GM21360 (cell line): ENCODE data around the gene CARD11.

Experiments used
- ATAC-seq: cut with Tn5 transposase; IDR thresholded peaks from one replicate; pipeline ENCODE4 v1.9.1; 2021; ENCODE audit warnings: mild to moderate bottlenecking, moderate library complexity; ENCODE audit not compliant: unreplicated experiment

CARD11 gene

GRCh38 chr7:2912684-2913439, 130.8 kb downstream of the CARD11 start:
- ATAC-seq = no peak

DNA sequence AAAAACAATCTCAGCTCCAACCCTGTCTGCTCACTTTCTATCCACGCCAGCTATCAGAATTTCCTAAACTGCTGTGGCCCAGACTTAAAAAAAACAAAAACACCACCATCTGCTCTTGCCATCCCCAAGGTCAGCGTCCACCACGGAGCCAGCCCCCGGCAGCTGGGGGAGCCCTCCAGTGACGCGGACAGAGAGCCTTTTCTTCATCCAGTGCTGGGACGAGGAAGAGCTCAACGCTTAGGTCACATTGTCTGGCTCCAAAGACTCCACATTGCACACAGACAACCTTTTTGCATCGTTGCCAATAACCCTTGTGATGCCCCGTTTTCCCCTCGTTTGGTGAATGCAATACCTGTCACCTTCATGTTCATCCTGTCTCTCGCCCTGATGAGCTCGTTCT, 132.2 kb downstream of the CARD11 start:
- no peak for ATAC-seq

- no peak for ATAC-seq
Measured at GRCh38 chr7:2909471-2910039, 134.1 kb downstream of the CARD11 start.

DNA sequence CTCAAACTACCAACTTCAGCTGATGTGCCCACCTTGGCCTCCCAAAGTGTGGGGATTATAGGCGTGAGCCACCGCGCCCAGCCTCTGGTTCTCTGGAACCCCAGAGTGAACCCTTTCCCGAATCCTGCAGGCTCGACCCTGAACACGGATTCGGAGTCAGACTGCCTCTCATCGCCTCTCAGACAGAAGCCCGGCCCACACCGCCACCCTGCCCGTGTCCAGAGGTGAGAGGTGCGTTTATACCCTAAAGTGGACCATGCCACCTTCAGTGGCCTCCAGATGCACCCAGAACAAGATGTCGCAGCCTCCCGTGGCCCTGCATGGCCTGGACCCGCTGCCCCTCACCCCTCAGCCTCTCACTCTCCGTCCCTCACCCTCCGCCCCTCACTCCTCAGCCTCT, 134.6 kb downstream of the CARD11 start:
- no peak for ATAC-seq

GRCh38 chr7:2908103-2908683, 135.5 kb downstream of the CARD11 start:
- ATAC-seq = no peak

DNA sequence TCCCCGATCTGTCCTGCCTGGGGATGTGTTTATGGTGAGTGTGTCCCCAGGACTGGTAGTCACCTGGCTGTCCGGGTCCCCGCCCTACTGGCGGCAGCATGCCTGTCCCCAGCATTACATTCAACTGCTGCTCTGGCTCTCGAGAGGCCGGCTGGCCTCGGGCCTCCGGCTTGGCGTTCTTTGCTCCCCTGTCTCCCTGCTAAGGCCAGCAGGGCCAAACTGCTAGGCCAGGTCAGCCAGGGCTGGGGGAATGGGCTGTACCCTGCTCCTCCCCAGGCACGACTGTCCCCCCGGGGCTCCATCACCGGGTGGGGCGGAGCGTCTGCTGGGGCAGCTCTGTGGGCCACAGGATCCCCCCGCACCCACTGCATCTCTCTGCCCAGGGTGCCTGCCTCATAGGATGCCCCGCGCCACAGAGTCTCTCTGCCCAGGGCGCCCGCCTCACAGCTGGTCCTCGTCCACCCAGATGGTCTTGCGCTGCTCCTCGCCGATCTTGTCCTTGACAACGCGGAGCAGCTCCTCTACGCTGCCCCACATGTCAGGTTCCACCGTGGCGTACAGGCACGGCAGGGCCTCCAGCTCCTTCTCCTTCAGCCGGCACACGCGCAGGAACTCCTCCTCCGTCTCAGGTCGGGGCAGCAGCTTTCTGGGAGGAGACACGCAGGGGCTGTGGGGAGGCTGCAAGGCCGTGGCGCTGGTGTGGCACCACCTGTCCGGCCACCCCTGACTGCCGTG, 137.3 kb downstream of the CARD11 start:
- no peak for ATAC-seq

DNA sequence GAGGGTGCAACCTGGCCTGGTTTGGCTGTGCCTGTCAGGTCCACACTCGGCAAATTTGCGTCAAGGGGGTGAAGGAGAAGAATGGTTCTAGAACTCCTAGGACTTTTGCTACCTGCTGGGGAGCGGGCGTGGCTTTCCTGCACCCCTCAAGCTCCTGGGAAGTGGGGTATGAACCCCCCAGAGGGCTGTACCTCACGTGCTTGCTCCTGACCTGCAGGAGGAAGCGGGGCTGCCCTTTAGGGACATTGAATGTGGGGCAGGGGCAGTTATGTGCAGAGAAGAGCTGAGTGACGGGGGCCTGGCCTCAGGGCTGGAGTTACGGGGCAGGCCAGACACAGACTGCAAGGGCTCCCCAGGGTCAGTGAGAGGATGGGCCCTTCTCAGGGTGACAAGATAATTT, 138.2 kb downstream of the CARD11 start:
- ATAC-seq = no peak

- no peak for ATAC-seq
Measured at GRCh38 chr7:2905027-2905426, 138.6 kb downstream of the CARD11 start.

DNA sequence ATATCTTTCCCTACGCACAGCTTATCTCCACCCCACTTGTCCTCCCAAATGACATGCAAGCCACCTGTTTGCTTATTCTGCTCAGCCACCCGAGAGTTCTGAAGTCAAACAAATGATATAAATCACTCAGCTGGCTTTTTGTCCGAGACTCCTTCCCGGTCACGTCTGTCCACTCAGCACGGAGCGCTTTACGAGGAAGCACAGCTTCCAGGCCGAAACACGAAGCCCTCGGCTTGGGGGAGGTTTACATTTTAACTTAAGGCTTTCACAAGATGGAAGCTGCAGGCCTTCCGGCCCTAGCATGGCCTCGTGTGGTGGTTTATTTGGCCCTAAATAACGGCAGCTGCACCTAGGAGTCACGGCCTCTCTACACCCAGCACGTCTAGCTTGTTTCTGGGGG, 139.5 kb downstream of the CARD11 start:
- no peak for ATAC-seq

DNA sequence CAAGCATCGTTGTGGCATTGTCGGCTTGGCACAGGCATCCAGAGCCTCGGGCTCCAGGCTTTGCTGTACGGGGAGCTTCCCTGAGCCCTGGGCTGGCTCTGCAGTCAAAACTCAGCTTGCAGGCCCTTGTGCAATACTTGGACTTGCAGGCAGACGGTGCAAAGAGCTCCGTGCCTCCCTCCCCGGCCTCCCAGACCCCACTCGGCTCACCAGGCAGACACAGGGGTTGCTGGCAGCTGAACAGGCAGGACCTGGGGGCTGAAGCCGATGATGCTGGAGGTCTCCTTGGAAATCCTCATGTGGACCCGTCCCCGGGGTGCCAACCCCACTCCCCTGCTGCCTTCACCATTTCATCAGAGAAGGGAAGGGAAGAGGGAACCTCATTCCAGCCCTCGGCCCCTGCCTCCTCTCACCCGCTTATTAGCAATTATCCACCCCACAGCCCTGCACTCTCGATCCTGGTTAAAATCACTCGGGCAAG, 139.9 kb downstream of the CARD11 start:
- no peak for ATAC-seq

GRCh38 chr7:2897023-2897422, 146.6 kb downstream of the CARD11 start:
- ATAC-seq = no peak

GRCh38 chr7:2896131-2896530, 147.5 kb downstream of the CARD11 start:
- no peak for ATAC-seq

GRCh38 chr7:2894118-2894940, 149.3 kb downstream of the CARD11 start:
- peak; percentile 60 for ATAC-seq

DNA sequence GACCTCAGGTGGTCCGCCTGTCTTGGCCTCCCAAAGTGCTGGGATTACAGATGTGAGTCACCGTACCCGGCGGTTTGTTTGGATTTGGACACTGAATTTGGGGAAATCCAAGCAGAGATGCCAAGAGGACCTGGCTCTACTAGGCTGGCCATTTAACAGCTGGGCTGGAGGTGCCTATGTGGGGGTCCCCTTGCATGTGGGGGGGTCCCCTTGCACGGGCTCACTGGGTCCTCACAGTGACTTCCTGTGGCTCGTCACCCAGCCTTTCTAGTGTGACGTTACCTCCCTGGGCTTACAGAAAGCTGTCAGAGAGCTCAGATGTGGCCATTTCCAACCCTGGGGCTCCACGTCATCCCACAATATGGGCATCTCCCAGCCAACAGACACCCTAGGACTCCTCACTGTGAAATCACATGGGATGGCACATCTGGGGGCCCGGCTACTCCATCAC, 150.2 kb downstream of the CARD11 start:
- no peak for ATAC-seq

DNA sequence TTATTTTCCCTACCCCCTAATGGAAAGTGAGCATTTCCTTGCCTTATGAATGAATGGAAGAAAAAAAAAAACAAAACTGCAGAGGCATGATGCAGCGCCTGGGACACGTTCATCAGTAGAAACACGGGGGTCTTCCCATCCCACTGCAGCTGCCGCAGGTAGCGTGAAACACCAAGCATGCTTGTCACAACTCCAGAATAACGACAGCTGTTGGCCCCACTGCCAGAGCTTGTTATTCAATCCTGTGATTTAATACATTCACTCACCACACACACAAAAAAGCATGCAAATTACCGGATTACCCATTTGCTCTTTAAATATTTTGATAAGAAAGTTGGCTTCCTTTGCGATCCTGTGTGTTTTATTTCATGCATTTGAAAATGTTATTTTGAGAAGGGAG, 151.1 kb downstream of the CARD11 start:
- no peak for ATAC-seq

- ATAC-seq = no peak
Measured at GRCh38 chr7:2887816-2888215, 155.9 kb downstream of the CARD11 start.

DNA sequence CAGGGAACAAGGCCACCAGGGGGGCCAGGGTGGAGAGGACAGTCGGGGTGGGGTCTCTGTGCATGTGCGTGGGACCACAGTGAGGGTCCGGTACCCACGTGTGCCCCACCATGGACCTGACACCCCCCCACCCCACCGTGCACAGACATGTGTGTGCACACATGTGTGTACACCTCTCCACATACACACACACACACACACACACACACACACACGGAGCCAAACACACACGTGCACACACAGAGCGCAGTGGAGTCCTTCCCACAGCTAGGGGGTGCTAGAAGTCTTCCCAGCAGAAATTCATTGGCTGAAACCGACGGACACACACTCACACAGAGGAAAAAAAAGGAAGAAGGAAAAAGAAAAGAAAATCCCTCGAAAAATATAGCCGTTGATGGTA, 156.8 kb downstream of the CARD11 start:
- ATAC-seq = no peak

GRCh38 chr7:2886391-2886790, 157.3 kb downstream of the CARD11 start:
- no peak for ATAC-seq

GRCh38 chr7:2884161-2884560, 159.5 kb downstream of the CARD11 start:
- ATAC-seq = no peak

DNA sequence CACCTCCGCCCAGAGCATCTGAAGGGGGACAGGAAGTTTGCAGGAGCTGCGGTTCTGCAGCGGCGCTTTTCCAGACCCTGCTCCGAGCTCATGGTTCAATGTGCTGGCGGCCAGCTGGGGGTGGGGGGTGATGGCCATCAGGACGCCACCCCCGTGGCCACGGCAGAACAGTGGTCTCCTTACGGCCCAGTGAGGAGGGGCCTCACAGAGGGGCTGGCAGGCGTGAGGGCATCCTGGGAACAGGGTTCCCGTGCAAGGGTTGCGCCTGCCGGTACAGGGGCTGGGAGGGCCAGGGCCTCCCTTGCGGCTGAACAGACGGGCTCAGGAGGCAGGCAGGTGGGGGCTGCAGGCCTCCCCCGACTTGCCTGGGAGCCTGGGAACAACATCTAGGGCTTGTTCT, 160.6 kb downstream of the CARD11 start:
- no peak for ATAC-seq

DNA sequence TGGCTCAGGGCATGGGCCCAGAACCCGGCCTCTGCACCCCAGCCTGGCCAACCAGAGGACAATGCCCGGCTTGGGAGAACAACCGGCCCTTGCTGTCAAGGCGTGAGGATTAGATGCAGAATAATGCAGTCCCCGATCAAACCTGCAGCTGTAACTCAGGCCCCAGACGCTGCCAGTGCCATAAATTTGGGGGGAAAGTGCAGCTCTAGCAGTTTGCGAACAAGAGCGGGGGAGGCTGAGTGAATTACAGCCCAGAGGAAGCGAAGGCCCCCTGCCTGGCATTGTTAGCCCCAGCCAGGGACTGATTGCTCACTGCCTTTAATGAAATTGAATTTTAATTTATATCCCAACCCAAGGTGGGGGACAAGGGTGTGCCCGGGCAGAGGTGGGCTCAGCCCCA, 161.6 kb downstream of the CARD11 start:
- ATAC-seq = no peak
